Liver (tissue), 3 donors: Measurements from ENCODE around the gene ZBP1.

Experiments
- FOXA1 ChIP-seq: IDR thresholded peaks from 2 replicates; pipeline ENCODE4 v1.6.1; 2016; ENCODE audit warnings: antibody characterized with exemption
- NR2F2 ChIP-seq: IDR thresholded peaks from 2 replicates; pipeline ENCODE4 v1.6.1; 2016; ENCODE audit warnings: antibody characterized with exemption
- TF ChIP-seq, protein P1 (sequence below): fragments of 150-350 bp; IDR thresholded peaks from 2 replicates; pipeline ENCODE4 v1.5.1; 2017; ENCODE audit warnings: improper control_type of control experiment, low read depth, low read length; ENCODE audit not compliant: missing input control
- donor health status: healthy.
- donor health status: healthy.

DNA sequence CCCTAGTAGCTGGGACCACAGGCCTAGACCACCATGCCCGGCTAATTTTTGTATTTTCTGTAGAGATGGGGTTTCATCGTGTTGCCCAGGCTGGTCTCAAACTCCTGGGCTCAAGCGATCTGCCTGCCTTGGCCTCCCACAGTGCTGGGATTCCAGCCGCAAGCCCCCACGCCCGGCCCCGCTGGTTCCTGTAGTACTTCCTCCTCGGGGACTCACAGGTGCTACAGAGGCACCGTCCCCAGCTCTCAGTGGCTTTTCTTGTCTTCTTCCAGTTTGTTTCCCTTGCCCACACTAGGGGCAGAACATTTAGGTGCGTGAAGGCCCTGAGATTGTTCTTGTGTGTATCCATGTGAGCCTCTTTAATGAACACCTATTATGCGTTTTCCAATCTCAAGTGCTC lies 773 bp upstream of the ZBP1 start:
- TF ChIP-seq, protein P1, sequence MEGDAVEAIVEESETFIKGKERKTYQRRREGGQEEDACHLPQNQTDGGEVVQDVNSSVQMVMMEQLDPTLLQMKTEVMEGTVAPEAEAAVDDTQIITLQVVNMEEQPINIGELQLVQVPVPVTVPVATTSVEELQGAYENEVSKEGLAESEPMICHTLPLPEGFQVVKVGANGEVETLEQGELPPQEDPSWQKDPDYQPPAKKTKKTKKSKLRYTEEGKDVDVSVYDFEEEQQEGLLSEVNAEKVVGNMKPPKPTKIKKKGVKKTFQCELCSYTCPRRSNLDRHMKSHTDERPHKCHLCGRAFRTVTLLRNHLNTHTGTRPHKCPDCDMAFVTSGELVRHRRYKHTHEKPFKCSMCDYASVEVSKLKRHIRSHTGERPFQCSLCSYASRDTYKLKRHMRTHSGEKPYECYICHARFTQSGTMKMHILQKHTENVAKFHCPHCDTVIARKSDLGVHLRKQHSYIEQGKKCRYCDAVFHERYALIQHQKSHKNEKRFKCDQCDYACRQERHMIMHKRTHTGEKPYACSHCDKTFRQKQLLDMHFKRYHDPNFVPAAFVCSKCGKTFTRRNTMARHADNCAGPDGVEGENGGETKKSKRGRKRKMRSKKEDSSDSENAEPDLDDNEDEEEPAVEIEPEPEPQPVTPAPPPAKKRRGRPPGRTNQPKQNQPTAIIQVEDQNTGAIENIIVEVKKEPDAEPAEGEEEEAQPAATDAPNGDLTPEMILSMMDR, result no peak
- no peak for TF ChIP-seq FOXA1
- TF ChIP-seq NR2F2, result no peak
